ENCODE data around the gene PKIB.
"Not testable (repeated sequence)": the region's sequence is repeated elsewhere in the genome, so short reads cannot be mapped to it uniquely, and the experiment has no call there.

PKIB gene

DNA sequence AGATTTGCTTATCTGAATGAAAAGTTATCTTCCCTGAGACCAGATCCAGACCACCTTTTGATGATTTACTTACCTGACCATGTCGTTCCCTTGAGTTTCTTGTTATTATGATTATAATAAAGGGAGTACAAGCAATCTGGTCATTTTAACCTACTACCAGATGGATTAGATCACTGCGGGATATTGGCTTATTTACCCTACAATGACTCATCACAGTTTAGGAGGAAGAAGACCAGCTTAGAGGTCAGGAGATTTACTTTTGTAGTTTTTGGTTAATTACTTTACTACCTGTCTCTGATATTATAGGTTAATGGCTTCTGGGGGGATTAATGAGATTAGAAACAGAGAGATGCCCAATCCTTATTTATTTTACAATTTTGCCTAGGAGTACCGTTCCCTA is 10.7 kb downstream of the PKIB start:
- DNase-seq (ENCODE audit: low read depth in 2 of 2) = no peak

GRCh38 chr6:122621638-122622037 is 11.4 kb downstream of the PKIB start:
- no peak for DNase-seq (ENCODE audit: low read depth in 2 of 2)

DNA sequence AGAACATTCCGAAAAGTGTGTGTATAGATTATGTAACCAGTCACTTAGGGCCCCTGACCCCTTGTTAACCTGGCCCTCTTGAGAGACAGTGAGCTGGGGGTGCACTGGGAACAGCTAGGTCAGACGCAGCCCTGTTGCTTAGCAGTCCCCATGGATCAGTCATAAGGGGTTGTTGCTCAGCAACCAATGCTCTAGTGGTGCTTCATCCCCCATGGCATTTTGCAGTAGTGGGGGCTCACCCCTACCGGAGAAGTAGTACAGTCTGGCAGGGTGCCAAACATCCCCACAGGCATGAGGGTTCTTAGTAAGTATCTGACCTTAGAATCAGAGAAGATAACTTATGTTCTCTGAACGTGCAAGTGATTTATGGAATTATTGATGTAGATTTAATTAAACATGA is 12.3 kb downstream of the PKIB start:
- DNase-seq (ENCODE audit: low read depth in 2 of 2) = no peak

- DNase-seq (ENCODE audit: low read depth in 2 of 2) = no peak
Observed at GRCh38 chr6:122623279-122623678, 13.1 kb downstream of the PKIB start.

DNA sequence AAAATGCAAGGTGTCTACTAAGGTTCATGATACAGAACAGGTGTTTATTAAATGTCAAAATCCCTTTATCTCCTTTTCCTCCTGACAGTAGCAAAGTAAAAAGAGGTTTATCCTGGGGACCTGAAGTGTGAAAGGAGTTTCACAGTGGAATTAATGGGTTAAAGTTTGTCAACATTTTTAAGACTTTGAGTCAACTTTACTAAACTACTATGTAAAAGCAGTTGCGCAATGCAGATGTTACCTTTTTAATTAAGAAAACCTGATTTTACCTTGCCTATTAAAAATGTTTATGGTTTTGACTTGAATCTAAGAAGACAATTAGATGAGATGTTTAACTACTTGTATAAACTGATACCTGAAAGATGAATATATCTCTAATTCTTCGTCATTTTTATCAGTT is 14.6 kb downstream of the PKIB start:
- DNase-seq (ENCODE audit: low read depth in 2 of 2) = no peak

GRCh38 chr6:122628714-122629113 is 18.5 kb downstream of the PKIB start:
- DNase-seq (ENCODE audit: low read depth in 2 of 2) = no peak

DNA sequence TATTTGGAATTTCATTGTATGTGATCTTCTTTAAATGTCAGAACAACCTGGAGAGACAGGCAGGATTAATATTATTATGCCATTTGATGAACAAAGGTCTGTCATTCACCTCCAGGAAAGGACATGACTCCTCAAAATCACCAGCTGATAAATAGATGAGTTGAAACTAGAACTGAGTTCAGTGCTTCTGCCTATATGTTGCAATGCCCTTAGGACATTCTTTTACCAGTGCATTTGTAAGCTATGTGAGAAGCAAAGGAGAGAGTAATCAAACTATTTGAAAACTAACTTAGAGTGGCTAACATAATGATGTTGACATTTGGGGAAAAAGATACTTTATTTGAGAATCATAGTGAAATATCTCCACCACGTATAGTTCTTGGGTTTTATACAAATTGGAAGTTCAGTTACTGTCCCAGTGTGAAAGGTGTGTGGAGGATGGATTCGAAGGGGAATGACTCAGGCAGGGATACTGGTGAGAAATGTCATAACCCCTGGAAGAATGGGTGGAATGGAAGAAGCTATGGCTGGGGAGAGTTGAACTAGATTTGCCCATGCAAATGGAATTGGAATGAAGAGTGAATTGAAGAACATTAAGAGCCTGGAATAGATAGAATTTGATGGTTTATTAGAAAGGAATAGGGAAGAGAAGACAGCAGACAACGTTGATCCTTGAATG is 21.5 kb downstream of the PKIB start:
- no peak for DNase-seq (ENCODE audit: low read depth in 2 of 2)

- no peak for DNase-seq (ENCODE audit: low read depth in 2 of 2)
Observed at GRCh38 chr6:122640366-122640765, 30.2 kb downstream of the PKIB start.

DNA sequence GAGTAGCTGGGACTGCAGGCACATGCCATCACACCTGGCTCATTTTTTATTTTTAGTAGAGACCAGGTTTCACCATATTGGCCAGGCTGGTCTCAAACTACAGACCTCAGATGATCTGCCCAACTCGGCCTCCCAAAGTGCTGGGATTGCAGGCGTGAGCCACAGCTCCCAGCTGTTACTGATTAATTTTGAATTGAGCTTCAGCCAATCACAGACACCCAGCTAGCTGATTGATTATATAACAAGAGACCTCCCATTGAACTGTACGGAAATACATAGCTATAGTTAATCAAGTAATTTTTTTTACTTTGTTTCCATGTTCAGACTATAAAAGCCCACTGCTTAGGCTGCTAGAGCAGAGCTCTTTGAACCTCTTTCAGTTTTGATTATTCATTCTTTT is 31.6 kb downstream of the PKIB start:
- no peak for DNase-seq (ENCODE audit: low read depth in 2 of 2)

DNA sequence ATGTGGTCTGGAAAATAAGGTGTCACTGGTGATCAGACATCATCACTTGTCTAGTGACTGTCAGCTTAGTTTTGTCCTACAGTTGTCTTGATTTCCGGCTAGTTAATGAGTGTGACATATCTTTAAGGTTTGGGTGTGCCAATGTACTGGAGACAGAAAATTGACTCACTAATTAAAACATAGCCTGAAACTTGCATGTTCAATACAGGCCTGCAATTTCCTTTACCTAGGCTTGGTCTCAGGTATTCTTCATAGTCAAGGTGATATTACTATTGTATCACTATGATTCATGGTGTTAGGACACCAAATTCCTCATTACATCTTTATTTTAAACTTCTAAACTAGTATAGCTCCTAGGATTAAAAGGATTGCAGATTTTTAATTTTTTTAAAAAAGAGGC is 32.4 kb downstream of the PKIB start:
- not testable (repeated sequence) for DNase-seq (ENCODE audit: low read depth in 2 of 2)

GRCh38 chr6:122645256-122645655 is 35.1 kb downstream of the PKIB start:
- no peak for DNase-seq (ENCODE audit: low read depth in 2 of 2)

DNA sequence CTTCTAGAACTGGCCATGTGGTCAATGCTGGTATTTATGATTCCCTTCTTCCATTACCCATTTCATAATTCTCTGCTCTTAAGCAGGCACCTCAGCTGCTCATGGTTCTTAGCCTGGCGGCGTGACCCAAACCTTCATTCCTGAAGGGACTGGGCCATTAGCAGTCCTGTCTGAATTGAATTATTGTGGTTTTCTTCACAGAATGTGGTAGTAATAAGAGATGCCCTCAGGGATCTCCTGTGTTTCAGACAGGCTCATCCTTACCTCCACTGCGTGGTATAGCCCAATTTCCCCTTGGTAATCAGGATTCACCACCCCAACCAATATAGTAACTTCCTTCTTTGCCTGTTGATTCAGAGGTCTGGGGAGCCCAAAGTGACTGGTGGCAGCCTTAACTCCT is 37.6 kb downstream of the PKIB start:
- no peak for DNase-seq (ENCODE audit: low read depth in 2 of 2)

GRCh38 chr6:122648726-122649125 is 38.5 kb downstream of the PKIB start:
- no peak for DNase-seq (ENCODE audit: low read depth in 2 of 2)

- DNase-seq (ENCODE audit: low read depth in 2 of 2) = no peak
Observed at GRCh38 chr6:122649701-122650100, 39.5 kb downstream of the PKIB start.

DNA sequence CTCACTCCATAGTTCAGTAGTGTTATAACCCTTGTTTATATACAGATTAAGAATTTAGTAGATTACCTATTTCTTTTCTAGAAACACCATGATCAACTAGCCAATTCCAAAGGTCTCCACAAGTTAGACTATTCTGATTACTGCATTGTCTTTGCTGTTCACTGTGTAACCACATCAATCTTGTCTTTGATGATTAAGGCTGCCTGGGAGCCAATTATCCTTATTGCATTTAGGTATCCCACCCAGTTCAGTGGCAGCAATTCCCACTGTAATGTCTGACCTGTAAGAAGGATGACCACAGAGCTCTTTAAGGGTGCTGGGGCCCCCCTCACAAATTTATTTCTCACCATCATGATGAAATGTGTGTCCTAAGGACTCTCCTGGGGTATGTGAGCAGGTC is 40.2 kb downstream of the PKIB start:
- no peak for DNase-seq (ENCODE audit: low read depth in 2 of 2)

DNA sequence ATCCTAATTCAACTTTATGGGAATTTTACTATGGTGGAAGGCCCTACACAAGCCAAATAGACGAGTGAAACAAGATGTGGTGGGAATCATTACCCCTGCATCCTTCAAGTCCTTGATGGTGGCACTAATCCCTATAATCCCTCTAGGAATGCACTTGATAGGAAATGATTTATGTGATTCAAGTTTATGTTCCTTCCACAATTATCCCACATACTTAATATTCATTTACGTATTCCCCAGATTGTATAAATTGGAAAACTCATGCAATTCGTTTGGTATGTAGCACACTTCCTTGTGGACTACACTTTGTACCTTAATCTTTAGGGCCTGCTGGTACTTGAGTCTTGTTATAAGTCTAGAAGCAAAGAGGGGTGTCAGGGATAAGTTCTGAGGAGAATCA is 40.8 kb downstream of the PKIB start:
- DNase-seq (ENCODE audit: low read depth in 2 of 2) = no peak

- no peak for DNase-seq (ENCODE audit: low read depth in 2 of 2)
Observed at GRCh38 chr6:122651604-122652003, 41.4 kb downstream of the PKIB start.

DNA sequence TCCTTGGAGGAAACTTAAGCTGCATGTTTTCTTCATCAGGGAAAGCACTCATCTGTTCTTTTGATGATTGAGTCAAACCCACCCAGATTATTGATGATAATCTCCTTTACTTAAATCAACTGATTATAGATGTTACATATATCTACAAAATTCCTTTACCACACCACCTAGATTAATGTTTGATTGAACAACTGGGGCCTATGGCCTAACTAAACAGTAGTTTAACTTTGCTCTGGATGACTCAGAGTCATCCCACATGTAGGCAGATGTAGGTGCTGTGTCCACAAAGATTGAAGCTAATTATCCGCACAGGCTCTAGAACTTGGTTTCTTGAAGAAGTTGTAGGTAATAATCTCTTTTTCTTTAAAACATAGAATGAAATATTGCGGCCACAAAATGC is 42.2 kb downstream of the PKIB start:
- no peak for DNase-seq (ENCODE audit: low read depth in 2 of 2)

GRCh38 chr6:122653094-122653493 is 42.9 kb downstream of the PKIB start:
- no peak for DNase-seq (ENCODE audit: low read depth in 2 of 2)

- DNase-seq (ENCODE audit: low read depth in 2 of 2) = no peak
Observed at GRCh38 chr6:122654012-122654411, 43.8 kb downstream of the PKIB start.

GRCh38 chr6:122657601-122658000 is 47.4 kb downstream of the PKIB start:
- no peak for DNase-seq (ENCODE audit: low read depth in 2 of 2)

DNA sequence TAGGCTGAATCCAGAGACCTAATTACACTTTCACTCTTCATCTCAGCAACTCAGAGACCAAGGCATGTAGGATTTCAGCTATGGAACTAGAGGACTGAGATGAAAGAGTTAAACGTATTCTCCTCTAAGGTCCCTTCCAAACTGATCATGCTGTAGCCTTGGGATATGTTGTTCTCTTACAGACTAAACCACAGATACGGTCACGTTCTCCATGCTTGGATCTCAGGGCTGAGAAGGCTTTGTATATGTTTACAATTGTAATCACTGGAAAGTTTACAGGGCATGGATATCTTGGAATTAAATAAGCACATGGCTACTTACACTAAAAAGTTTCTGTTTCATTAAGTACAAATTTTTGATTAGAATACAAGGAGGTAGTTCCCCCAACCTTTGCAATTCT is 50.1 kb downstream of the PKIB start:
- DNase-seq (ENCODE audit: low read depth in 2 of 2) = no peak

DNA sequence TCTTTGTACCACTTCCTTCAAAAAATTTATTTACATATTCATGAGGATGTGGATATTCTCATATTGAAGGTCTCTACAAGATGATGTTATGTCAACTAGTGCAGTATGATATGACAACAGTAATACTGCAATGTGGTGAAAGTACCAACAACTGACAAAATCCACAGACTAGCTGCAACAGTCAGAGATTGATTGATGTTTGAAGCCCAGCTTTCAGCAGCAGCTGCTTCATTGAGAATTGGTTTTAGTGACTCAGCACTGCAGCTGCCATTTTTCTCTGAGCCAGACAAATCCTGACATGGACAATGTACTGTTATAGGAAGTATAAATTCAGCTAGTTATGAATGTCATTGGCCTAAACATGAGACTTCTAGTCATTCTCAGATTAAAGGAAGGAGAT is 53.8 kb downstream of the PKIB start:
- DNase-seq (ENCODE audit: low read depth in 2 of 2) = no peak

DNA sequence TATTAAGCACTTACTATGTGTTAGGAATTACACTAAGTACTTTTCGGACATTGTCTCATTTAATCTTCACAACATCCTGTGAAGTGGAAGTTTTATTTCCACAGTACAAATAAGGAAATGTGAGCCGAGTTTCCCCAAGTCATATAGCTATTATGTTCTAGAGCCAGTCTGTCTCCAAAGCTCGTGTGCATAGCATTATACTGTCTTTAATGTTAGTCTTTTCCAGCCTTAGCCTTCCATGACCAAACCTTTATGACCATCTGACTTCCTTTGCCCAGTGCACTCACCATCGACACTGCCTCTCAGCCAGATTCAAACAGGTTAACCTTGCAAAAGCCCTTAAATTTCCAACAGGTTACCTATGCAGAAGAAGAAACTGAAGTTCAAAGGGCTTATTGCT is 55.7 kb downstream of the PKIB start:
- no peak for DNase-seq (ENCODE audit: low read depth in 2 of 2)

All from stimulated activated CD4-positive, alpha-beta T cell treated with anti-CD3 and anti-CD28 coated beads, Interleukin-12 subunit alpha, Interleukin-12 subunit beta, amount 100 ng/mL, for 24 hours (primary cell).